ENCODE measurements around the gene CRIP2.
A peak's percentile ranks its signal among the peaks of the same experiment; 100 is the strongest.

The CRIP2 gene

GRCh38 chr14:105483300-105484068, 8.9 kb downstream of the CRIP2 start:
- H3K36me3 ChIP-seq (ENCODE audit: control insufficient read depth in 2 of 2, insufficient read depth in 2 of 2, low read length in 2 of 2) = no peaks in the 10 kb centered on the region
- H3K9ac ChIP-seq (ENCODE audit: low read depth in 1 of 2, low read length in 2 of 2) = peak overlapping the region in 1 of 2 donors; percentile 69
- H3K4me3 ChIP-seq (ENCODE audit: low read length in 2 of 2) = no peak overlapping the region
- H3K27ac ChIP-seq (ENCODE audit: low read depth in 2 of 2, low read length in 2 of 2) = peak overlapping the region in 1 of 2 donors; percentile 99
- peaks cover 63 to 66% of the 10 kb centered on the region in 2 donors for H3K4me1 ChIP-seq (ENCODE audit: control insufficient read depth in 2 of 2, insufficient read depth in 2 of 2, low read length in 2 of 2)
- peaks cover 7 to 8% of the 10 kb centered on the region in 2 donors for H3K27me3 ChIP-seq (ENCODE audit: control insufficient read depth in 2 of 2, insufficient read depth in 2 of 2, low read length in 2 of 2)
- no peaks in the 10 kb centered on the region for H3K9me3 ChIP-seq (ENCODE audit: control insufficient read depth in 2 of 2, low read length in 2 of 2)

- Histone ChIP-seq H3K9me3 (ENCODE audit: control insufficient read depth in 2 of 2, low read length in 2 of 2) (no peaks in the 10 kb centered on the region), H3K9ac (ENCODE audit: low read depth in 1 of 2, low read length in 2 of 2) (no peak overlapping the region), H3K4me3 (ENCODE audit: low read length in 2 of 2) (no peak overlapping the region), H3K27ac (ENCODE audit: low read depth in 2 of 2, low read length in 2 of 2) (peak overlapping the region; percentile 24 to 44), H3K27me3 (ENCODE audit: control insufficient read depth in 2 of 2, insufficient read depth in 2 of 2, low read length in 2 of 2) (peaks cover 7% of the 10 kb centered on the region in 2 donors), H3K36me3 (ENCODE audit: control insufficient read depth in 2 of 2, insufficient read depth in 2 of 2, low read length in 2 of 2) (no peaks in the 10 kb centered on the region), H3K4me1 (ENCODE audit: control insufficient read depth in 2 of 2, insufficient read depth in 2 of 2, low read length in 2 of 2) (peaks cover 71 to 75% of the 10 kb centered on the region in 2 donors)
Measured at GRCh38 chr14:105484069-105484996, 9.7 kb downstream of the CRIP2 start.

GRCh38 chr14:105484997-105485393, 10.4 kb downstream of the CRIP2 start:
- no peak overlapping the region for H3K9ac ChIP-seq (ENCODE audit: low read depth in 1 of 2, low read length in 2 of 2)
- peaks cover under 1% of the 10 kb centered on the region in 2 donors for H3K27me3 ChIP-seq (ENCODE audit: control insufficient read depth in 2 of 2, insufficient read depth in 2 of 2, low read length in 2 of 2)
- H3K27ac ChIP-seq (ENCODE audit: low read depth in 2 of 2, low read length in 2 of 2) = peak overlapping the region in 1 of 2 donors; percentile 24
- no peaks in the 10 kb centered on the region for H3K9me3 ChIP-seq (ENCODE audit: control insufficient read depth in 2 of 2, low read length in 2 of 2)
- peaks cover 73 to 78% of the 10 kb centered on the region in 2 donors for H3K4me1 ChIP-seq (ENCODE audit: control insufficient read depth in 2 of 2, insufficient read depth in 2 of 2, low read length in 2 of 2)
- H3K36me3 ChIP-seq (ENCODE audit: control insufficient read depth in 2 of 2, insufficient read depth in 2 of 2, low read length in 2 of 2) = no peaks in the 10 kb centered on the region
- H3K4me3 ChIP-seq (ENCODE audit: low read length in 2 of 2) = no peak overlapping the region

DNA sequence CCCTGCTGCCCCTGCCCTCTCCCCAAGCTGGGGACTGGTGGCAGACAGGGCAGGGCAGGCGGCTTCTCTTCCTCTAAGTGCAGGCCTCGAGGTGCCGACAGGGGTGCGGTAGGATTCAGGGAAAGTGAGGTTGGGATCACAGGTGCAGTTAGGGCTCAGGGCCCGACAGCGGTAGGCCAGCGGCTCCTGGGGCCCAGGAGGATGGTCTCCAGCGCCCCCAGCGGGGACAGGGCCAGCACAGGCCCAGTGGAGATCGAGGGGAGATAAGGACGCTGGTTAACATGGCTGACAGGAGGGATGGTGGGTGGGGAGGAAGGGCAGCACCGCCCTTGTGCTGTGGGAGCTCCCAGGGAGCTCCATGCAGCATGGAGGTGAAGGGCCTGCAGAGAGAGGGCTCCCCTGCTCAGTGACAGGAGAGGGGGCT, 11.1 kb downstream of the CRIP2 start:
- Histone ChIP-seq H3K9ac (ENCODE audit: low read depth in 1 of 2, low read length in 2 of 2) (peak overlapping the region in 1 of 2 donors; percentile 14), H3K4me3 (ENCODE audit: low read length in 2 of 2) (no peak overlapping the region), H3K27ac (ENCODE audit: low read depth in 2 of 2, low read length in 2 of 2) (peak overlapping the region; percentile 93 to 94), H3K36me3 (ENCODE audit: control insufficient read depth in 2 of 2, insufficient read depth in 2 of 2, low read length in 2 of 2) (no peaks in the 10 kb centered on the region), H3K27me3 (ENCODE audit: control insufficient read depth in 2 of 2, insufficient read depth in 2 of 2, low read length in 2 of 2) (no peaks in the 10 kb centered on the region), H3K9me3 (ENCODE audit: control insufficient read depth in 2 of 2, low read length in 2 of 2) (no peaks in the 10 kb centered on the region), H3K4me1 (ENCODE audit: control insufficient read depth in 2 of 2, insufficient read depth in 2 of 2, low read length in 2 of 2) (peaks cover 72 to 75% of the 10 kb centered on the region in 2 donors)

GRCh38 chr14:105486163-105486973, 11.7 kb downstream of the CRIP2 start, which contains the start of gene CRIP1:
Gene CRIP1, plus strand, starts transcription at chr14:105486886. Its CDS starts 374 bp downstream, at chr14:105487260.
- Histone ChIP-seq H3K4me1 (ENCODE audit: control insufficient read depth in 2 of 2, insufficient read depth in 2 of 2, low read length in 2 of 2) (peaks cover 67 to 70% of the 10 kb centered on the region in 2 donors), H3K36me3 (ENCODE audit: control insufficient read depth in 2 of 2, insufficient read depth in 2 of 2, low read length in 2 of 2) (no peaks in the 10 kb centered on the region), H3K27me3 (ENCODE audit: control insufficient read depth in 2 of 2, insufficient read depth in 2 of 2, low read length in 2 of 2) (no peaks in the 10 kb centered on the region), H3K4me3 (ENCODE audit: low read length in 2 of 2) (peak within 1 kb of the TSS; percentile 76), H3K9me3 (ENCODE audit: control insufficient read depth in 2 of 2, low read length in 2 of 2) (no peaks in the 10 kb centered on the region), H3K9ac (ENCODE audit: low read depth in 1 of 2, low read length in 2 of 2) (peak within 1 kb of the TSS; percentile 79 to 91), H3K27ac (ENCODE audit: low read depth in 2 of 2, low read length in 2 of 2) (peak within 1 kb of the TSS; percentile 93 to 94)

DNA sequence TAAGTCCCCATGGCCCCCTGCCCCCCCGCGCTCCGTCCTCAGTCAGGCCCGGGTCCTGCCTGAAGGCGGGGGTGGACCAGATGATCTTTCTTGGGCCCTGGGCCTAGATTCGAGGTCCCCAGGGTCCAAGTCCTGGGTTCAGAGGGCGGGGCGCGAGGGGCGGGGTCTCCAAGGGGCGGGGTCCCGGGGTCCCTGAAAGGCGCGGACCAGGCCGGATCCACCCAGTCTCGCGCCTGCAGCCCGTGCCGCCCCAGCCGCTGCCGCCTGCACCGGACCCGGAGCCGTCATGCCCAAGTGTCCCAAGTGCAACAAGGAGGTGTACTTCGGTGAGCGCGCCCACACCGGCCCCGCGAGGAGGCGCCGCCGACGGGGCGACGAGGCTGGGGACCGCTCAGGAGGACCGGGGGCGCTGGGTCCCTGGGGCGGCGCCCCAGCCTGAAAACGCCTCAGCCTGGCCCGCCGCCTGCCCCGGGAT, 12.4 kb downstream of the CRIP2 start:
- Histone ChIP-seq H3K36me3 (ENCODE audit: control insufficient read depth in 2 of 2, insufficient read depth in 2 of 2, low read length in 2 of 2) (no peaks in the 10 kb centered on the region), H3K9ac (ENCODE audit: low read depth in 1 of 2, low read length in 2 of 2) (peak overlapping the region; percentile 79 to 91), H3K4me3 (ENCODE audit: low read length in 2 of 2) (peak overlapping the region; percentile 76), H3K9me3 (ENCODE audit: control insufficient read depth in 2 of 2, low read length in 2 of 2) (no peaks in the 10 kb centered on the region), H3K4me1 (ENCODE audit: control insufficient read depth in 2 of 2, insufficient read depth in 2 of 2, low read length in 2 of 2) (peaks cover 64 to 66% of the 10 kb centered on the region in 2 donors), H3K27me3 (ENCODE audit: control insufficient read depth in 2 of 2, insufficient read depth in 2 of 2, low read length in 2 of 2) (no peaks in the 10 kb centered on the region), H3K27ac (ENCODE audit: low read depth in 2 of 2, low read length in 2 of 2) (peak overlapping the region; percentile 93 to 94)

- no peaks in the 10 kb centered on the region for H3K36me3 ChIP-seq (ENCODE audit: control insufficient read depth in 2 of 2, insufficient read depth in 2 of 2, low read length in 2 of 2)
- peak overlapping the region; percentile 93 to 94 for H3K27ac ChIP-seq (ENCODE audit: low read depth in 2 of 2, low read length in 2 of 2)
- peak overlapping the region; percentile 76 for H3K4me3 ChIP-seq (ENCODE audit: low read length in 2 of 2)
- H3K4me1 ChIP-seq (ENCODE audit: control insufficient read depth in 2 of 2, insufficient read depth in 2 of 2, low read length in 2 of 2) = peaks cover 59 to 61% of the 10 kb centered on the region in 2 donors
- H3K9me3 ChIP-seq (ENCODE audit: control insufficient read depth in 2 of 2, low read length in 2 of 2) = no peaks in the 10 kb centered on the region
- H3K9ac ChIP-seq (ENCODE audit: low read depth in 1 of 2, low read length in 2 of 2) = peak overlapping the region; percentile 79 to 91
- H3K27me3 ChIP-seq (ENCODE audit: control insufficient read depth in 2 of 2, insufficient read depth in 2 of 2, low read length in 2 of 2) = no peaks in the 10 kb centered on the region
Measured at GRCh38 chr14:105487449-105487985, 12.9 kb downstream of the CRIP2 start.

DNA sequence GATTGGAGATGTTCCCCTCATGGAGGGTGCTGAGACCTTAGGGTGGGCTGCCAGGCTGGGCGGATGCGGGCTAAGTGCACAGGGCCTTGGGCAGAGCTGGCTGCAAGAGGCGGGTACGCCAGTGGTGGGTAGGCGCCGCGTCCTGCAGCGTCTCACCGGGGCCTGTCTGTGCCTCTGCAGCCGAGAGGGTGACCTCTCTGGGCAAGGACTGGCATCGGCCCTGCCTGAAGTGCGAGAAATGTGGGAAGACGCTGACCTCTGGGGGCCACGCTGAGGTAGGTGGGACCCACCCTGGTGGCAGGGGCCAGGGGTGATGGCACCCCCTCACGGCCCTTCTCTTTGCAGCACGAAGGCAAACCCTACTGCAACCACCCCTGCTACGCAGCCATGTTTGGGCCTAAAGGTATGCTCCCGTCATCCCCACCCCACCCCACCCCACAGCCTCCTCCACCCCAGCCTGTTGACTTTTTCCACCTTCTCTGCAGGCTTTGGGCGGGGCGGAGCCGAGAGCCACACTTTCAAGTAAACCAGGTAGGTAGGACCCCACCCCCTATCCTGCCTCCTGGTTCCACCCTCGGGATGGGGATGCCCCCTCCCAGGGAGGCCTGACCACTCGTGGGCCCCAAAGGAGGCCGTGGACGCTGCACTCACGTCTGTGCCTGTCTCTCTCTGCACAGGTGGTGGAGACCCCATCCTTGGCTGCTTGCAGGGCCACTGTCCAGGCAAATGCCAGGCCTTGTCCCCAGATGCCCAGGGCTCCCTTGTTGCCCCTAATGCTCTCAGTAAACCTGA, 13.6 kb downstream of the CRIP2 start:
- H3K36me3 ChIP-seq (ENCODE audit: control insufficient read depth in 2 of 2, insufficient read depth in 2 of 2, low read length in 2 of 2) = no peaks in the 10 kb centered on the region
- H3K9me3 ChIP-seq (ENCODE audit: control insufficient read depth in 2 of 2, low read length in 2 of 2) = no peaks in the 10 kb centered on the region
- peaks cover 53 to 55% of the 10 kb centered on the region in 2 donors for H3K4me1 ChIP-seq (ENCODE audit: control insufficient read depth in 2 of 2, insufficient read depth in 2 of 2, low read length in 2 of 2)
- no peaks in the 10 kb centered on the region for H3K27me3 ChIP-seq (ENCODE audit: control insufficient read depth in 2 of 2, insufficient read depth in 2 of 2, low read length in 2 of 2)
- peak overlapping the region; percentile 94 to 95 for H3K27ac ChIP-seq (ENCODE audit: low read depth in 2 of 2, low read length in 2 of 2)
- peak overlapping the region; percentile 76 to 77 for H3K4me3 ChIP-seq (ENCODE audit: low read length in 2 of 2)
- peak overlapping the region; percentile 79 to 91 for H3K9ac ChIP-seq (ENCODE audit: low read depth in 1 of 2, low read length in 2 of 2)

All from mucosa of rectum (tissue), 2 donors.